OCI-LY3 (cell line): ENCODE results near the gene SYF2.

Source experiments
- CTCF ChIP-seq: fragments of 200-600, 300-600 bp; sonication (generic); IDR thresholded peaks from 2 replicates; pipeline ENCODE4 v1.5.1; 2014; ENCODE audit warnings: antibody characterized with exemption, low read length, low read depth
- EZH2phosphoT487 ChIP-seq: fragments of 200-600 bp; shearing (Covaris generic); IDR thresholded peaks from 2 replicates; pipeline ENCODE4 v1.6.1; 2018; ENCODE audit warnings: antibody characterized with exemption, mixed run types, low read depth

- TF ChIP-seq CTCF (no peak), EZH2phosphoT487 (no peak)
These were observed 14.3 kb upstream of the SYF2 start for GRCh38 chr1:25246600-25247023.
